Kidney (tissue), 14 donors: Measurements from ENCODE around the gene EPHA1. TPM values are rescaled to one million over a fixed set of nuclear protein-coding genes. Genes with fewer than 3 reads are reported as not detected.
"Not testable (repeated sequence)": the region's sequence is repeated elsewhere in the genome, so short reads cannot be mapped to it uniquely, and the experiment has no call there.

Experiments
- DNase-seq, 5 donors: peaks; one replicate each; pipeline ENCODE4 v3.0.0-alpha.2; 2013 to 2020
- FAIRE-seq: peaks from 2 replicates; lab custom pipeline; 2012; peaks lifted over from hg19 to GRCh38; lab: Jason Lieb, UNC
- H3K27ac ChIP-seq, 2 donors: one replicate each; pipeline ENCODE4 v1.7.0; 2013; ENCODE audit warnings: low read depth in 2 of 2, low read length in 2 of 2, inconsistent platforms in 1 of 2
- H3K27me3 ChIP-seq: one replicate; pipeline ENCODE4 v1.7.1; 2013; ENCODE audit warnings: low read length, inconsistent platforms; ENCODE audit not compliant: control insufficient read depth, insufficient read depth
- H3K36me3 ChIP-seq, 3 donors: one replicate each; pipeline versions ENCODE4 v1.7.0 to v1.7.1; 2013; ENCODE audit warnings: low read length in 3 of 3, control low read depth in 1 of 3, inconsistent platforms in 1 of 3; ENCODE audit not compliant: insufficient read depth in 3 of 3, control insufficient read depth in 2 of 3
- H3K4me1 ChIP-seq, 3 donors: one replicate each; pipeline versions ENCODE4 v1.7.0 to v1.7.1; 2013; ENCODE audit warnings: low read length in 3 of 3, inconsistent platforms in 1 of 3, low read depth in 1 of 3; ENCODE audit not compliant: control insufficient read depth in 2 of 3, insufficient read depth in 2 of 3
- H3K4me3 ChIP-seq, 3 donors: one replicate each; pipeline versions ENCODE4 v1.7.0 to v1.8.1; 2013; ENCODE audit warnings: low read length in 3 of 3, control low read depth in 1 of 3, inconsistent platforms in 1 of 3
- H3K9ac ChIP-seq, 3 donors: one replicate each; pipeline versions ENCODE4 v1.7.0 to v1.7.1; 2013; ENCODE audit warnings: low read length in 3 of 3, control low read depth in 1 of 3, inconsistent platforms in 1 of 3
- H3K9me3 ChIP-seq, 3 donors: one replicate each; pipeline versions ENCODE4 v1.7.0 to v1.7.1; 2013; ENCODE audit warnings: low read length in 3 of 3, control low read depth in 1 of 3, inconsistent platforms in 1 of 3; ENCODE audit not compliant: control insufficient read depth in 2 of 3, insufficient read depth in 1 of 3
- CTCF ChIP-seq: IDR thresholded peaks from 3 replicates; pipeline ENCODE4 v1.5.1; 2012; ENCODE audit warnings: mild to moderate bottlenecking, moderate library complexity, borderline replicate concordance; ENCODE audit not compliant: insufficient read depth; ENCODE audit errors: extremely low read depth
- intact Hi-C: fragments of 100-400 bp; cut with DNase I; formaldehyde crosslinking; loops from one replicate; pipeline ENCODE4 v1.11.1; 2022
- polyA plus RNA-seq: library from polyadenylated mRNA; stranded (reverse); fragments of 350-450 nt; fragmentation: Illumina TruSeq; extraction: RNeasy Lipid Tissue Mini Kit (QIAGEN cat#74804); gene quantifications from one replicate; pipeline ENCODE4 v1.2.3, GENCODE V29; 2014; ENCODE audit warnings: low read depth, low replicate concordance; ENCODE audit not compliant: insufficient read depth
- total RNA-seq: library from RNA; stranded (reverse); fragmentation: NEBNext Ultra II Directional; extraction: Animal tissue kit (Norgen Biotek cat#: 25700); gene quantifications from one replicate; pipeline ENCODE4 v1.2.1, GENCODE V29; 2021
- donor health status: control.
- donor health status: control.
- donor health status: control.
- donor health status: control.
- donor health status: control.
- donor health status: DM: yes; HTN: yes; CAD: no.
- donor health status: Normal renal cell carcinoma (clear cell type).

Gene EPHA1
- total and polyA plus RNA-seq, 2 donors from 2014 or later: 6.9 to 22.3 TPM

DNA sequence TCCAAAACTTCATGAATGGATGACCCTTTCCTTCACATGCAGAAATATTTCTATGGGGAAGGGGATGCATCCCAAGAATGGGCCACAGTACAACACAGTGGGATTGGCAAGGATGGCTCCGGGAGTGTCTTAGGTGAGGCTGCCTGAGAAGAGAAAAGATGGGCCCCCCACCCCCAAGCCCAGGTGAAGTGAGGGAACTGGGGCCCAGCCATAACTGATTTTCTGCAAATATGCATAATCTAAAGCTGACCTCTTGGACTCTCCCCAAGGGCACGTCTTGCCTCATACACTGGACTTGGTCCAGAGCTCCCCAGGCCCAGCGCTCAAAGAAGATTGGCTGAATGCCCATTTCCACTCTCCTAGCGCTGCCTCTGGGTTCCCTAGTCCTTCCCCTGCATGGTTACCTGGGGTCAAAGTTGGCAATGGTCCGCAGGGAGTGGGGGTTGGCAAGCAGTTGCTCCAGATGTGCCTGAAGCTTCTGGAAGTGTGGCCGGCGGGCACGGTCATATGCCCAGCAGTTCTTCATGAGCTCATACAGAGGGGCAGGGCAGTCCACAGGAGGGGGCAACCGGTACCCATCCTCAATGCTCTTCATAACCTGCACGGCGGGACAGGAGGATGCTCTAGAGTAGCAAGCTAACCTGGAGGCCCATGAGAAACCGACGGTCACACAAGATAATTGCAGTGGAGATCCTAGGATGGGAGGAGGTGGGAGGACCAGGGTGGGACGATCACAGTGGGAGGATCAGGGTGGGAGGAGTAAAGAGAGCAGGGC lies 15.2 kb downstream of the EPHA1 start:
- Histone ChIP-seq H3K4me3 (no peak overlapping the region), H3K4me1 (peaks cover 0 to 24% (median 0%) of the 10 kb centered on the region in 3 donors), H3K27me3 (no peaks in the 10 kb centered on the region), H3K9me3 (no peaks in the 10 kb centered on the region), H3K27ac (no peak overlapping the region), H3K9ac (no peak overlapping the region), H3K36me3 (peaks cover 3 to 16% (median 8%) of the 10 kb centered on the region in 3 donors)
- intact Hi-C loops: no loop called here
- FAIRE-seq: no peak
- no peak for DNase-seq
- no peak for TF ChIP-seq CTCF

DNA sequence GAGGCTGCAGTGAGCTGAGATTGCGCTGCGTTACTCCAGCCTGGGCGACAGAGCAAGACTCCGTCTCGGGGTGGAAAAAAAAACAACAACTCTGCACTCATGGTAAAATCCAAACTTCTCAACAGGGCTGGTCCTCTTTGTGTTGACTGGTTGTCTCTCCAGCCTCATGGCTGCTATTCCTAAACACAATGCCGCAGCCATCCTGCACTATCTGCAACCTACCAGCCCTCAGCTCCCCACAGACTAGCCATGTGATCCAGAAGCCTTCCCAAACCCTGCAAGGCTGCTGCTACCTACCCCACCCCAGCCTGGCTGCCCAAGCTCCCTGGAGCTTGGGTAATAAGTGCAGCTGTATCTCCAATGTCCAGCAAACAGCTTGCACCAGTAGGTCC lies 15.8 kb downstream of the EPHA1 start:
- H3K27me3 ChIP-seq: no peaks in the 10 kb centered on the region
- TF ChIP-seq CTCF: no peak
- no peak overlapping the region for H3K9ac ChIP-seq
- no peaks in the 10 kb centered on the region for H3K9me3 ChIP-seq
- FAIRE-seq: no peak
- intact Hi-C loops: no loop called here
- peaks cover 3 to 16% (median 8%) of the 10 kb centered on the region in 3 donors for H3K36me3 ChIP-seq
- no peak for DNase-seq
- H3K27ac ChIP-seq: no peak overlapping the region
- H3K4me1 ChIP-seq: peaks cover 0 to 24% (median 0%) of the 10 kb centered on the region in 3 donors
- H3K4me3 ChIP-seq: no peak overlapping the region

DNA sequence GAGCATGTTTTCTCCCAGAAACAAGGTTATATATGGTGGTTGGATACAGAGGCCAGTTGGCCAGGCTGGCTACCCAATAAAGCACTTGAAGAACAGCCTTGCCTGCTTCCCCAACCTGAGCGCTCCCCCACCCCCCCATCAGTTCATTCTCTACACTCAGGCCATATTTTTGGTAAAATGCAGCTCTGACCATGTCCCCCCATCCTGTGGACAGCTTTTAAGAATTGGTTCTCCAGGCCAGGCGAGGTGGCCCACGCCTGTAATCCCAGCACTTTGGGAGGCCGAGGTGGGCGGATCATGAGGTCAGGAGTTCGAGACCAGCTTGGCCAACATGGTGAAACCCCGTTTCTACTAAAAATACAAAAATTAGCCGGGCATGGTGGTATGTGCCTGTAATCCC lies 16.2 kb downstream of the EPHA1 start:
- H3K27me3 ChIP-seq, H3K9me3 ChIP-seq, H3K4me3 ChIP-seq, FAIRE-seq, intact Hi-C loops: not testable (repeated sequence)
- Histone ChIP-seq H3K9ac (peak overlapping the region in 1 of 3 donors; percentile 27), H3K4me1 (peaks cover 0 to 24% (median 0%) of the 10 kb centered on the region in 3 donors), H3K36me3 (peaks cover 3 to 16% (median 8%) of the 10 kb centered on the region in 3 donors), H3K27ac (peak overlapping the region in 1 of 2 donors; percentile 79)
- DNase-seq: peak in 1 of 5 donors; percentile 43
